Activated naive CD4-positive, alpha-beta T cell treated with anti-CD3 and anti-CD28 coated beads, Interleukin-2, amount 50 U/mL, for 16 hours (primary cell): Measurements from ENCODE around the gene MYO1E.
"Not testable (repeated sequence)": the region's sequence is repeated elsewhere in the genome, so short reads cannot be mapped to it uniquely, and the experiment has no call there.

Source experiments
- DNase-seq: peaks from one replicate; pipeline ENCODE4 v3.0.0-alpha.2; 2020

MYO1E gene

GRCh38 chr15:59185725-59186124, 186.9 kb downstream of the MYO1E start:
- DNase-seq: no peak

- DNase-seq: no peak
These were observed 191.6 kb downstream of the MYO1E start for GRCh38 chr15:59180945-59181600.

- no peak for DNase-seq
These were observed 193.0 kb downstream of the MYO1E start for GRCh38 chr15:59179717-59180116.

- DNase-seq: no peak
These were observed 194.4 kb downstream of the MYO1E start for GRCh38 chr15:59178151-59178695.

GRCh38 chr15:59177317-59177660, 195.4 kb downstream of the MYO1E start:
- no peak for DNase-seq

- DNase-seq: no peak
These were observed 195.9 kb downstream of the MYO1E start for GRCh38 chr15:59176653-59177316.

- peak; percentile 36 for DNase-seq
These were observed 197.5 kb downstream of the MYO1E start for GRCh38 chr15:59174835-59175831.

- DNase-seq: no peak
These were observed 198.4 kb downstream of the MYO1E start for GRCh38 chr15:59174151-59174834.

- no peak for DNase-seq
These were observed 199.5 kb downstream of the MYO1E start for GRCh38 chr15:59173194-59173593.

- no peak for DNase-seq
These were observed 200.3 kb downstream of the MYO1E start for GRCh38 chr15:59172289-59172901.

GRCh38 chr15:59171067-59171397, 201.6 kb downstream of the MYO1E start:
- no peak for DNase-seq

GRCh38 chr15:59170295-59171066, 202.2 kb downstream of the MYO1E start:
- no peak for DNase-seq

- no peak for DNase-seq
These were observed 203.4 kb downstream of the MYO1E start for GRCh38 chr15:59169251-59169708.

GRCh38 chr15:59168536-59168935, 204.1 kb downstream of the MYO1E start:
- DNase-seq: no peak

- no peak for DNase-seq
These were observed 205.9 kb downstream of the MYO1E start for GRCh38 chr15:59166601-59167265.

GRCh38 chr15:59166166-59166565, 206.5 kb downstream of the MYO1E start:
- DNase-seq: no peak

GRCh38 chr15:59165726-59166125, 206.9 kb downstream of the MYO1E start:
- DNase-seq: no peak

- DNase-seq: not testable (repeated sequence)
These were observed 210.6 kb downstream of the MYO1E start for GRCh38 chr15:59162080-59162479.

- peak; percentile 15 for DNase-seq
These were observed 211.6 kb downstream of the MYO1E start for GRCh38 chr15:59160880-59161593.

GRCh38 chr15:59159210-59159609, 213.5 kb downstream of the MYO1E start:
- DNase-seq: no peak
